ENCODE measurements around the gene SKI. TPM values are rescaled to one million over a fixed set of nuclear protein-coding genes. Genes with fewer than 3 reads are reported as not detected.

Gene SKI
- total RNA-seq, 6 donors from 2014 or later = 57.3 to 108 (median 96.9) TPM

- no peaks in the 10 kb centered on the region for H3K4me1 ChIP-seq
- H3K4me3 ChIP-seq = no peak overlapping the region
- WGBS, 2 donors = 93 to 98% methylated on average over 6 to 14 of the region's 14 CpGs
- no peak for TF ChIP-seq POLR2AphosphoS5 (IDR thresholded peaks at IDR 0.05)
- no peak for TF ChIP-seq EP300 (IDR thresholded peaks at IDR 0.05)
- no peak for TF ChIP-seq CTCF (IDR thresholded peaks at IDR 0.05)
- no peak for TF ChIP-seq POLR2A (IDR thresholded peaks at IDR 0.05)
- no peak overlapping the region for H3K27ac ChIP-seq
- no peaks in the 10 kb centered on the region for H3K27me3 ChIP-seq
- DNase-seq (peak in 1 of 2 donors; percentile 70), ATAC-seq (ENCODE audit: low FRiP score in 2 of 2) (no peak)
- peaks cover 0 to 55% (median 22%) of the 10 kb centered on the region in 4 donors for H3K36me3 ChIP-seq
- no peaks in the 10 kb centered on the region for H3K9me3 ChIP-seq
Observed at GRCh38 chr1:2181271-2181670, 46.8 kb upstream of the SKI start.

DNA sequence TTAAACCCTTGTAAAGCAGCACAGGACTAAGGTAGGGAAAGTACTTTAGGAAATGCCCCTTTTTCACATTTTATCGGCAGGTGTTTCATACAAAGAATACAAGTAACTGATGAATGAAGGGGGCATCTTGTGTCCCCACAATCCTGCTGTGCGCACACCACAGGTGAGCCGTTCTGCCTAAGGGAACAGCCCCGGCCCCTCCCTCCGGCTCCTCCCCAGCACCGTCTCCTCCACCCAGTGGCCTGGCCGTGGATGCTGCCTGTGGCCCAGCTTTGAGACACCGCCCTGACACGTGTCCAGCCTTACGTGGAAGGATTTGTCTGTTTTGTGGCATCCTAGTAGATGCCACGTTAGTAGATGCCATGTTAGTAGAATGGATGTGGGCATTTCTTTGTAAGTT lies 46.4 kb upstream of the SKI start:
- ATAC-seq (ENCODE audit: low FRiP score in 2 of 2) (no peak), DNase-seq (peak in 1 of 2 donors; percentile 41)
- no peaks in the 10 kb centered on the region for H3K9me3 ChIP-seq
- WGBS, 2 donors = 96 to 99% methylated on average over 11 of the region's 11 CpGs
- no peak overlapping the region for H3K27ac ChIP-seq
- peaks cover 0 to 57% (median 22%) of the 10 kb centered on the region in 4 donors for H3K36me3 ChIP-seq
- no peaks in the 10 kb centered on the region for H3K27me3 ChIP-seq
- no peak for TF ChIP-seq POLR2A (IDR thresholded peaks at IDR 0.05)
- TF ChIP-seq POLR2AphosphoS5 (IDR thresholded peaks at IDR 0.05) = no peak
- no peak for TF ChIP-seq CTCF (IDR thresholded peaks at IDR 0.05)
- TF ChIP-seq EP300 (IDR thresholded peaks at IDR 0.05) = no peak
- no peaks in the 10 kb centered on the region for H3K4me1 ChIP-seq
- H3K4me3 ChIP-seq = no peak overlapping the region

DNA sequence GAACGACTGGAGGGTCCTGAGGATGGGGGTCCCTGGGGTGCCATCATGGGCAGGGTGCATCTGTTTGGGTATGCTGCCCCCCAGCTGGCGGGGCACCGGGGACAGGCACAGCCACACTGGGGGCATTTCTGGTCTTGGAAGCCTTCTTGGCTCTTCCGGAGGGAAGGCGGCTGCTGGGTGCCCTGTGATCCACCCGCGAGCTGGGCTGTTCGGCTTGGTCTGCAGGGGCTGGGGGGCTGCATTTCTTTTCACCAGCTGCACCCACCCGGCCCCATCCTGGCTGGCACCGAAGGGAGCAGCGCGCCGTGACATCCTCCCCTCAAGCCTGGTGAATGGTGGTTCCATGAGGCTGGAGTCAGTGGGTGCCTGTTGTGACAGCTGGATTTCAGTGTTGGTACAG lies 45.7 kb upstream of the SKI start:
- WGBS, 2 donors = 95 to 96% methylated on average over 6 of the region's 13 CpGs
- Histone ChIP-seq H3K27me3 (no peaks in the 10 kb centered on the region), H3K27ac (no peak overlapping the region), H3K36me3 (peaks cover 0 to 59% (median 22%) of the 10 kb centered on the region in 4 donors), H3K4me3 (no peak overlapping the region), H3K9me3 (no peaks in the 10 kb centered on the region), H3K4me1 (no peaks in the 10 kb centered on the region)
- TF ChIP-seq POLR2A (IDR thresholded peaks at IDR 0.05) (no peak), EP300 (IDR thresholded peaks at IDR 0.05) (no peak), POLR2AphosphoS5 (IDR thresholded peaks at IDR 0.05) (no peak), CTCF (IDR thresholded peaks at IDR 0.05) (no peak)
- ATAC-seq (ENCODE audit: low FRiP score in 2 of 2) (no peak), DNase-seq (peak in 1 of 2 donors; percentile 68)

DNA sequence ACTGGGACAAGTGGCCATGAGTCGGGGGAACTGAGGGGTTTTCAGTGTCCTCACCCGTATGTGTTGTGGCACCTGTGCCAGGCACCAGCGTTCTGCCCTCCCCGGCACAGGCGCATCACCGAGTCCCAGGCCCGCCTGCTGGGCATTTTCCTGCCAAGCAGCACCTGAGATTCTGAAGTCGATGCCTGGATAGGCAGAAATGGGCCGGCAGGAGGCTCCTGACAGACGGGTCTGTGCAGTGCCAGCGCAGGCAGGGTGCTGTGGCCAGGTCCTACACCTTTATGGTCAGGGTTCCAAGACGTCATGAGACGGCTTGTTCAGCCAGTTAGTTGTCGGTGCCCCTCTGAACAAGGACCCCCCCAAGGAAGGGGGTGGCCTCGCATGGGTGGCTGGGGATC lies 44.2 kb upstream of the SKI start:
- Histone ChIP-seq H3K4me1 (peaks cover 0 to 1% (median under 1%) of the 10 kb centered on the region in 4 donors), H3K9me3 (no peaks in the 10 kb centered on the region), H3K36me3 (peaks cover 0 to 50% (median 15%) of the 10 kb centered on the region in 4 donors), H3K27me3 (no peaks in the 10 kb centered on the region), H3K27ac (no peak overlapping the region), H3K4me3 (no peak overlapping the region)
- DNase-seq = peak in 1 of 2 donors; percentile 57
- no peak for ATAC-seq (ENCODE audit: low FRiP score in 2 of 2)
- WGBS, 2 donors = 93 to 95% methylated on average over 8 to 15 of the region's 15 CpGs
- no peak for TF ChIP-seq POLR2A (IDR thresholded peaks at IDR 0.05)
- no peak for TF ChIP-seq POLR2AphosphoS5 (IDR thresholded peaks at IDR 0.05)
- no peak for TF ChIP-seq EP300 (IDR thresholded peaks at IDR 0.05)

DNA sequence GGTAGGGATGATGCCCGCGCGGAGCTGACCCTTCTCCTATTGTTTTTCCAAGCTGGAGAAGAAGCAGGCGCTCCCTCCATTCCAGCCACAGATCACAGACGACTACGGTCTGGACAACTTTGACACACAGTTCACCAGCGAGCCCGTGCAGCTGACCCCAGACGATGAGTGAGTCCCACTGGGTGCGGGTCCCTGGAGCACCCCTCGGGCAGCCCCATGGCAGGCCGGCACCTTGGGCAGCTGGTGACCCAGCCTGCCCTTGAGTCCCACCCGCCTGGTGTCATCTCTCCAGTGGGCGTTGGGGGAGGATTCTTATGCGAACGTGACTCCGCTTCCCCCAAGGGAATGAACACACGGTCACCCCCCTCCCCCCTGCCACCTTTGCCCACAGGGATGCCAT lies 43.6 kb upstream of the SKI start:
- no peaks in the 10 kb centered on the region for H3K27me3 ChIP-seq
- WGBS, 2 donors = 87% methylated on average over 16 to 17 of the region's 18 CpGs
- peak in 1 of 2 donors; percentile 53 for DNase-seq
- TF ChIP-seq EP300 (IDR thresholded peaks at IDR 0.05) (no peak), CTCF (IDR thresholded peaks at IDR 0.05) (no peak), POLR2AphosphoS5 (IDR thresholded peaks at IDR 0.05) (no peak), POLR2A (IDR thresholded peaks at IDR 0.05) (no peak)
- no peak for ATAC-seq (ENCODE audit: low FRiP score in 2 of 2)
- H3K4me3 ChIP-seq = no peak overlapping the region
- peaks cover 0 to 7% (median 4%) of the 10 kb centered on the region in 4 donors for H3K4me1 ChIP-seq
- H3K27ac ChIP-seq = no peak overlapping the region
- H3K9me3 ChIP-seq = no peaks in the 10 kb centered on the region
- H3K36me3 ChIP-seq = peaks cover 0 to 48% (median 14%) of the 10 kb centered on the region in 4 donors

All from upper lobe of left lung (tissue), 6 donors.